ENCODE data around the gene SYNM.

Gene SYNM

DNA sequence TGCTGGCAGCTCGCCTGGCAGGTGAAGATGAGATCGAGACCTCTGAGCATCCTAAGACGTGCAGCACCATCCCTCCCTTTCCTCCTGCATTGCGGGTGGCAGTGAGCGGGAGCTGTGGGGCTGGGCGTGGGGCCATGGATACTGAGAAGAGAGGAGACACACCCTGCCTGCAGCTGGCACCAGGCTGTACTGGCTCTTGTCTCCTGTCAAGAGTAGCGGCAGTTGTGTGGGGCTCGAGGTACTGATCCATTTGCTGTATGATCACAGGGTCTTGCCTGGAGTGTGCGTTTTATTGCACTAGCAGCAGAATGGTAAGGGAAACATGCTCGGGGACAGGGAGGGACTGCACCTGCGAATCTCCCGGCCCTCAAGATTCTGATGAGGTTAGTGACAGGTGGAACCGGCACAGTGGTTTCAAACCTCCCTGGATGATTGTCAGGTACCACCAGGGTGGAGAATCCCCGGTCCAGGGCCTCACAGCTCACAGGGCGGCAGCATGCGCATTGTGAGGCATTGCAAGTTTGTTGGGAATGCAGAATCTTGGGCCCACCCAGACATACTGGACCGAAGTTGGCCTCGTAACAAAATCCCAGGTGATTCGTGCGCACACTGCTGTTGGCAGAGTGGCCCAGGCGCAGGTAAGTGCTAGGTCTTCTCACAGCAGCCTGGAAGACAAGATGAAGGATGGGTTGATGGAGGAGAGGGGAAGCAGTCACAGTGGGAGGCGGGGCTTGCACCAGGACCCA is 14.1 kb downstream of the SYNM start:
- no peak for DNase-seq
- in situ Hi-C loops (cut with MboI; ENCODE audit: low pct_unique_long_range_greater_than_20kb, low sequenced_read_pairs) = no loop called here

DNA sequence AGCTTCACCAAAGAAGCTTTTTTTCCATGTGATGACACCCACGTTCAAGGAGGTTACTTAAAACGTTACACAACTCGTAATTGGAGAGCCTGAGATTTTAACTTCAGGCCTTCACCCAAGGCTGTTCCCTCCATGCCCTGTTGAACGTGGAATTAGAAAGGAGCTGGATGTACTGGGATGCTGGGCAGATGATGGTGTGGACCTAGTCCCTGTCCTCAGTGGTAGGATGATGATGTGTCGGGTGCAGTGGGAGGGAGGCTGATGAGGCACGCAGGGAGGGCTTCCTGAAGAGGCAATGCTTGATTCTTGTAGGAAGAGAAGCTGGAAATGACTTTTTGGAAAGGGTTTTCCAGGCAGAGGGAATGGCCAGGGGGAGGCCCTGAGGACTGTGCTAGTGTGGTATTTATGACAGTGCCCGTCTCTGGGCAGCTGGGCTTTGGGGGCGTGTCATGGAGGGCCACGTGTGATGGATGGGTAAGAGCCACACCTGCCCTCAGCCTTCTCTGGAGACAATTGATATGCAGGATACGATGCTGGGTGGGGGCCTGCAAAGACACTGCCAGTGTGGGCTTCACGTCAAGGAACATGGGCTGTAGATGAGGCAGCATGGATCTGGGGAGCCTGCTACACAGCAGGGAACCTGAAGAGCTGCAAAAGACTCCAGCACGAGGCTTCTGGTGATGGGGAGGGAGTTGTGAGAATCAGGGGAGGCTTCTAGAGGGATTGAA is 15.3 kb downstream of the SYNM start:
- no peak for DNase-seq
- in situ Hi-C loops (cut with MboI; ENCODE audit: low pct_unique_long_range_greater_than_20kb, low sequenced_read_pairs) = no loop called here

DNA sequence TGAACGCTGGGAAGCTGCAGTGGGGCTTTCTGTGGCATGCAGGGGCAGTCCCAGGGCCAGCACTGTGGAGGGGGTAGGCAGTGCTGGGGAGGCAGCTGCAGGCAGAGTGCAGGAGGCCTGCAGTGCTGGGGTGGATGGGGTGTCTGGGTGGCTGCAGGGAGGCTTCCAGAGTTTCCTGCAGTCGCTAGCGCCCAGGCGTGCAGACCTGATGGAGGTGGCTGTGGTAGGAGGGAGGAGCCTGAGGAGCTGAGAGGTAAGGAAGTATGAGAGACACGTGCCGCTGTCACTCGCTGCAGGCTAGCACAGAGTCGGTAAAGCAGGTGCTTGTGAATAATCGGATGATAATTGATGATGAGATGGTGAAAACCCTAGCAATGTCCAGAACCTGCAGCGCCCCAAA is 16.3 kb downstream of the SYNM start:
- DNase-seq = no peak
- in situ Hi-C loops (cut with MboI; ENCODE audit: low pct_unique_long_range_greater_than_20kb, low sequenced_read_pairs) = no loop called here

DNA sequence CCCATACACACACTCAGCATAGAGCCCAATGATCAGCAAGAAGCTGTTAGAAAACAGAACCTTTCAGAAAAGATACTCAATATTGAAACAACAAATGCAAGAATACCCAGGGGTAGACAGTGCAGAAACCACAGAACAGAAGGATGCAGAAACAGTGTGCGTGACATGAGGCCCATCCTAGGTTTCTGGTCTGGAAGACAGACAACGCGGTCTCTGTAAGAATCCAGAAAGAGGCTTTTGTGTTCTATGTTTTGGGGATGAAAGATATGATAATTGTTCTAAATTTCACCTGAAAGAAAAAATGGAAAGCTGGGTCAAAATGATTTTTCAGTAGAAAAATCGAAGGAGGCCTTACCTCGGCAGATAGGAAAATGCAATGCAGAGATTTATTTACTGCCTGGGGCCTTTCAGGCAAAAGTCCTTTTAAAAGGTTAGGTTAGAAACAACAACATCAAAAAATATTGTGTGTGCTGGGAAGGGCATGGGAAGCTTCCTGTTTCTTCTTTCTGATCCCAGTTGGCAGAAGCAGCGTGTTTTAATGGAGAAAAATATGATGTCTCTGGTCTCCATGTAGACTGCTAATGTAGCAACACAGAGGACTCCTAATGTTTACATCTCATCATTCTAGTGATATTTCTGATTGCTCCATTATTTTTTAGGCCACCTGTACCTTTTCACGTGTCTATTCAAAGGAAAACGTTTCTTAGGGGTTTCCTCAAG is 17.0 kb downstream of the SYNM start:
- in situ Hi-C loops (cut with MboI; ENCODE audit: low pct_unique_long_range_greater_than_20kb, low sequenced_read_pairs) = no loop called here
- no peak for DNase-seq

DNA sequence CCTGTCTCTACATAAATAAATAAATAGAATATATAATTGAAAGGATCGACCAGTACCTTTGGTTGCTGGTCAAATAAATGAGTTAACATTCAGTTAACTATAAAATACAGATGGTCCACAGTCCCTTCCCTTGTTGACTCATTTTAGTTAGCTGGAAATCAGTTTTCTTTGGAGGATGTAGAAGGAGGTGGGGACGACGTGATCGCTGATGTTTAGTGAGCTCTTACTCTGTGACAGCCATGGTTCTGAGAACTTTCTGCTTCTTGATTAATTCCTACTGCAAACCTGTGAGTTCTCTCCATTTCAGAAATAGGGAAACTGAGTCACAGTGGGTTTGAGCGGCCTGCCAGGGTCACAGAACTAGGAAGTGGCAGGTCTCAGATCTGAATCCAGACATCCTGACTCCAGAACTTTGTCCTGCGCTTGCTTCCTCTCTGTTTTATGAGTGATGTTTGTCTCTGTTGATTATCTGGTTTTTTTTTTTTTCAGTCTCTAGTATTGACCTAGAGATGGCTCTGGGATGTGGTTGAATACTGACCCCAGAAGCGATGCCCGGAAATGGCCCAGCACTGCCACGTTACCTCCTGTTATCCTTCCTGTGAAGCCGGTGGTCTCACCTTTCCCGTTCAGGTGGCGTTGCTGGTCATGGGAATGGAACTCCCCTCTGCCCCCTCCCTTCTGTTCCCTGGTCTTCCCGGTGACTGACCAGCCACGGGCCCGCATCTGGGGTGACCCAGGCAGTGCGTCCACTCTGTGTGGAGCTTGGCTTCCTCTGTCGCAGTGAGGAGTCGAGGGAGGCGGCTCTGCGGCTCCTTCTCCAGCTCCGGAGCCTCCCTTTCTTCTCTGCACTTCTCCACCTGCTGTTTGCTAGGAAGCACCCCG is 18.2 kb downstream of the SYNM start:
- in situ Hi-C loops (cut with MboI; ENCODE audit: low pct_unique_long_range_greater_than_20kb, low sequenced_read_pairs) = no loop called here
- DNase-seq = no peak

DNA sequence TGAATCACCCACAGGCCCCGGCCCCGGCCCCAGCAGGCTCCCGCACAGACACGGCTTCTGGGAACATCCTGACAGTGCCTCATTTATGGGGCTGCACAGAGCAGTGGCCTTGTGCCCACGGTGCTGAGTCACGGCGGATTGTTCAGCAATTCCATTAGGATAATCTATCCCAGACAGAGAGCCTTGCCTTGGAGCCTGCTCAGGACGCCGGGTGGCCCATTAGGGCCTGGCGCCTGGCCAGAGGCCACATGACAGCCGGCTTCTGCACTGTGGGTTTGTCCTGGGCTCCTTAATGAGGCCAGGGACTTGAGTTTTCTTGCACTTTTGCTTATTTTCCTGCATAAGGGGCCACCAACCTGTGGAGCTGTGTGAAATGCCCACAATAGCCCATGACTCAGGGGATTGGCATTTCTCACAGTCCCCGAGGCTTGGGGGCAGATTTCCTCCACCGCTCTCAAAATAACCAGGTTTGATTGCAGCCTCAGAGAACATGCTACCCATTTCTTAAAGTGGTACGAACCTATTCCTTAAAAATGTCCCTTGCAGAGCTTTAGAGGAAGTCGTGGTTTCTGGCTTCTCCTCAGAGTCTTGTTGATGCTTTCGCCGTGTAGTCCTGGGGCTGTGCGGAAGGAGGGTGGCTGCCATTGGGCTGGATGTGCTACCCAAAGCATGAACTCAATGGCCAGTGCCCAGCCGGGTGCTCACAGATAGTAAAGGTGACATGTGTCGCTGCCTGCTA is 19.0 kb downstream of the SYNM start:
- DNase-seq = peak; percentile 77
- in situ Hi-C loops (cut with MboI; ENCODE audit: low pct_unique_long_range_greater_than_20kb, low sequenced_read_pairs) = no loop called here

DNA sequence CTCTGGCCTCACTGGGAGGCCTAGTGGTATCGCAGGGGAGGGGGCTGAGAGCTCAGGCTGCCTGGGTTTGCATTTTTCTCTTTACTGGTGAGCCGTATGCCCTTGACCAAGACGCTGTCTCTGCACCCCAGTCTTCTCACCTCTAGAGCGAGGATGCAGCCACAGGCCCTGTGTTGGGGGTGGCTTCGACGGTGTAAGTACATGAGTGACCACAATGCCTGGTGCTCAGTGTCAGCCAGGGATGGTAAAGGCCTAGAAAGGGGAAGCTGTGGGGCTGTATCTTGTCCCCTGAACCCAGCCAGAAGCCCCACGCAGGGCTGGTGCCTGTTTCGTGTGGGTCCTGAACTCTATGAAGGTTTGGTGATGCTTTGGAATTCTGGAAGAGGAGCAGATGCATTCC is 19.8 kb downstream of the SYNM start:
- in situ Hi-C loops (cut with MboI; ENCODE audit: low pct_unique_long_range_greater_than_20kb, low sequenced_read_pairs) = no loop called here
- no peak for DNase-seq

DNA sequence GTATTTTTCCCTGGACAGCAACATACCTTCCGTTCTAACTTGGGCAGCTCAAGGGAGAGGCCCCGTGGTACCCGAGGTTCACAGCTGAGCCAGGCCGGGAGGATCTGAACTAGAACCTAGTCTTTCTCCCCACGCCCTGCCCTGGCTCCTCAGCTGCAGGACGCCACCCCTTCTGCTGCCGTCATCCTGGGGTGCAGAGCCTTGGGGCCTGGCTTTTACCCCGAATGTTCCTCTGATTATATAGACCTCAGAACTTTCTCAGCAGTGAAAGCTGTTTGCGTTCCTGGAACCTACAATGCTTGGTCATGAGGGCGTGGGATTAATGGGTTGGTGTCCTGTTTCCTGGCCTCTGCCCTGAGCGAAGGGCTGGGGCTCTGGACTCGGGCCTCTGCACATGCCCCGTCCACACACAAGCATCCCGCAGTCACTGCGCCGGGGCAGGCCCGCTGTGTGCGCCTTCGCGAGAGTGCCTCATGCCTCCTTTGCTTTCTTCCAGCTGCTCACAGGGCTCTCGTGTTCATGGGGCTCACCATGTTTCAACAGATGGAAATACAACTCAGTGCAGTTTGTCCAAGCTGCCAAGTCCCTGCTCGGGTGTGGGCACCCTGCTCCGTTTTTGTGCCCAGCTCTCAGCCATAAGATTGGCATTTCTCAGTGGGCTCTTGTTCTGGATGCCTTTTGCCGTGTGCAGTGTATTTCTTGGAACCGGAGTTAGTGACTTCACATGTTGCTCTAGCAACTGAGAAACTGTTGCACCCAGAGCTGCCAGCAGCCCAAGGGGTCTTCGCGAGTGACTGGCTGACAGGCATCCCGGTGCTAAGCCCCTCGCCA is 20.4 kb downstream of the SYNM start:
- no peak for DNase-seq
- in situ Hi-C loops (cut with MboI; ENCODE audit: low pct_unique_long_range_greater_than_20kb, low sequenced_read_pairs) = no loop called here

DNA sequence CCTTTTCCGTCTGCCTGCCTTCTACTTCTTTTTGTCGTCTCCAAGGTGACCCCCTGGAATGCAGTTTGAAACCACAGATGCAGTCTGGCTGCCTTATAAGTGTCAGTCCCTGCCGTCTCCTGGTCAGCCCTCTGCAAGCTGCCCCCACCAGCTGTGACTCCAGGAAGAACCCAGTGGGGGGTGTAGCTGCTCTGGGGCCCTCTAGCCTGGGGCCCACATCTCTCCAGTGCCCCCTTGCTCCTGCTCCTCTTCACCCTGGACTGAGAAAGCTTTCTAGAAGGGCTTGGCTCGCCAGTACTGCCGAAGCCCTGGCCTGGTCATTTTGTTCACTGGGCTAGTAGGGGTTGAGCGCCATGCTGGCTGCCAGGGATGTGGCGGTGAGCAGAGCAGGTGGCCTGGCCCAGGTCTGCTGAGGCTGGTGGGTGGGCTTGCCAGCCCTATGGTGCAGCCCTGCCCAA is 21.3 kb downstream of the SYNM start:
- in situ Hi-C loops (cut with MboI; ENCODE audit: low pct_unique_long_range_greater_than_20kb, low sequenced_read_pairs) = no loop called here
- DNase-seq = no peak

DNA sequence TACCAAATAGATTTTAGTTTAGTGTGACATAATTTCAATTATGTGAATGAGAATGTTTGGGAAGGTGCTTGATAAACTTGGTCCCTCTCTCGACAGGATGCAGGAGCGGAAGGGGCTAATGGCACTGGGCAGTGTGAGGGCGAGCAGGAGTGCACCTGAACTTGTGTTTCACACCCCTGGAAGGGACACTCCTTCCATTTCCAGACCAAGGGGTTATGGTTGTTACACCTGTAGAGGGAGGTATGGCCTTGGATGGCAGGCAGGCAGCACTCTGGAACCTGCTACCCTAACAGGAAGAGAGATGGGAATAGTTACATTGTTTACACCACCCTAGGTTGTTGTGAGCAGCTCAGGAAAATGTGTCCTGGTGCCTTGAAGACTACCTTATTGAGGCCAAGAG is 22.1 kb downstream of the SYNM start:
- DNase-seq = no peak
- in situ Hi-C loops (cut with MboI; ENCODE audit: low pct_unique_long_range_greater_than_20kb, low sequenced_read_pairs) = no loop called here

DNA sequence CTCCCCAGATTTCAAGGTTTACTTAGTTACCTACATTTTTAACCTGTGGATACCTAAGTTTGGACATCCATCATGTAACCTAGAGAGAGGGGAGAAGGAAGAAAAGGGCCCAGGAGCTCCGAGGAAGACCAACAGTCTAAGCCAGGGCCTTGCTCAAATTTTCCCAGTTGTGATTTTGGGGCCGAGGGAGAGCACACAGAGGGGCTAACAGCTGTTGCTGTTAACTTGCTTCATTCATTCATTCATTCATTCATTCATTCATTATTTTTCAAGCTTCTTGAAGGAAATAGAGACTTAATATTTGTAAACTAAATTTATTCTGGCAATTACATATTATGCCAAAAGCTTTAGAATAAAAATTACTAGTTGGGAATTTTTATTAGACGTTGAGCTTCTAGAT is 22.9 kb downstream of the SYNM start:
- DNase-seq = no peak
- in situ Hi-C loops (cut with MboI; ENCODE audit: low pct_unique_long_range_greater_than_20kb, low sequenced_read_pairs) = no loop called here

DNA sequence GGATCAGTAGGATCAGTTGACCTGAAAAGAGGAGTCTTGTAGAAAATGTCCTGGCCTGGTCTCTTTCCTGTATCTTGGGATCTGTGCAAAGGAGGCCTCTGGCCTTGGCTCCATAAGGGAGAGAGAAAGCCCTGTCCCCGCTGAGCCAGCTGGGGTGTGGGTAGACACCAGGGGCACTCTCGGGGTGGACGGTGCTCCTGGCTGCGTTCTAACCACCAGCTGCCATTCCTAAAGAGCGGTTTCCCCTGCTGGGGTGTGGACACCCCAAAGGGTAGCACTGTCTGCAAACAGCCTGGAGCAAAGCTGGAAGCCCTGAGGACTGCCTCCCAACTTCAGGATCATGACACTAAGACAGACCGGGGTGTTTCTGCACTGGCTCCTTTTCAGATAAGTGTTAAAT is 23.5 kb downstream of the SYNM start:
- DNase-seq = no peak
- in situ Hi-C loops (cut with MboI; ENCODE audit: low pct_unique_long_range_greater_than_20kb, low sequenced_read_pairs) = no loop called here

DNA sequence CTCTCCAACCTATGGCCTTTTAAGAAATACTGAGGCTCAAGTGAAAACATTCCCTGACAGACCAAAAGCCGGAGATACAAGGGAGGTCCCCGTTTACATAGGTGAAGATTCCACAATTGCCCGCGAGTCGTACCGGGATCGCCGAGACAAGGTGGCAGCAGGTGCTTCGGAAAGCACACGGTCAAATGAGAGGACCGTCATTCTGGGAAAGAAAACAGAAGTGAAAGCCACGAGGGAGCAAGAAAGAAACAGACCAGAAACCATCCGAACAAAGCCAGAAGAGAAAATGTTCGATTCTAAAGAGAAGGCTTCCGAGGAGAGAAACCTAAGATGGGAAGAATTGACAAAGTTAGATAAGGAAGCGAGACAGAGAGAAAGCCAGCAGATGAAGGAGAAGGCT is 24.8 kb downstream of the SYNM start:
- in situ Hi-C loops (cut with MboI; ENCODE audit: low pct_unique_long_range_greater_than_20kb, low sequenced_read_pairs) = no loop called here
- no peak for DNase-seq

DNA sequence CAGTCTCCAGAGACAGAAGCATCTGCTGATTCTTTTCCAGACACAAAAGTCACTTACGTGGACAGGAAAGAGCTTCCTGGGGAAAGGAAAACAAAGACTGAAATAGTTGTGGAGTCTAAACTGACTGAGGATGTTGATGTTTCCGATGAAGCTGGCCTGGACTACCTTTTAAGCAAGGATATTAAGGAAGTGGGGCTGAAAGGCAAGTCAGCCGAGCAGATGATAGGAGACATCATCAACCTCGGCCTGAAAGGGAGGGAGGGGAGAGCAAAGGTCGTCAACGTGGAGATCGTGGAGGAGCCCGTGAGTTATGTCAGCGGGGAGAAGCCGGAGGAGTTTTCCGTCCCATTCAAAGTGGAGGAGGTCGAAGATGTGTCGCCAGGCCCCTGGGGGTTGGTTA is 25.4 kb downstream of the SYNM start:
- in situ Hi-C loops (cut with MboI; ENCODE audit: low pct_unique_long_range_greater_than_20kb, low sequenced_read_pairs) = no loop called here

DNA sequence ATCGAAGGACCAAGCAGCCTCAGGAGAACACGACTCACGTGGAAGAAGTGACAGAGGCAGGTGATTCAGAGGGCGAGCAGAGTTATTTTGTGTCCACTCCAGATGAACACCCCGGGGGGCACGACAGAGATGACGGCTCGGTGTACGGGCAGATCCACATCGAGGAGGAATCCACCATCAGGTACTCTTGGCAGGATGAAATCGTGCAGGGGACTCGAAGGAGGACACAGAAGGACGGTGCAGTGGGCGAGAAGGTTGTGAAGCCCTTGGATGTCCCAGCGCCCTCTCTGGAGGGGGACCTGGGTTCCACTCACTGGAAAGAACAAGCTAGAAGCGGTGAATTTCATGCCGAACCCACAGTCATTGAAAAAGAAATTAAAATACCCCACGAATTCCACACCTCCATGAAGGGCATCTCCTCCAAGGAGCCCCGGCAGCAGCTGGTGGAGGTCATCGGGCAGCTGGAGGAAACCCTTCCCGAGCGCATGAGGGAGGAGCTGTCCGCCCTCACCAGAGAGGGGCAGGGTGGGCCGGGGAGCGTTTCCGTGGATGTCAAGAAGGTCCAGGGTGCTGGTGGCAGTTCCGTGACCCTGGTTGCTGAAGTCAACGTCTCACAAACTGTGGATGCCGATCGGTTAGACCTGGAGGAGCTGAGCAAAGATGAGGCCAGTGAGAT is 26.0 kb downstream of the SYNM start:
- in situ Hi-C loops (cut with MboI; ENCODE audit: low pct_unique_long_range_greater_than_20kb, low sequenced_read_pairs) = no loop called here
- DNase-seq = no peak

More for the DNA sequence above, 25.4 kb downstream of the SYNM start:
- DNase-seq = no peak

DNA sequence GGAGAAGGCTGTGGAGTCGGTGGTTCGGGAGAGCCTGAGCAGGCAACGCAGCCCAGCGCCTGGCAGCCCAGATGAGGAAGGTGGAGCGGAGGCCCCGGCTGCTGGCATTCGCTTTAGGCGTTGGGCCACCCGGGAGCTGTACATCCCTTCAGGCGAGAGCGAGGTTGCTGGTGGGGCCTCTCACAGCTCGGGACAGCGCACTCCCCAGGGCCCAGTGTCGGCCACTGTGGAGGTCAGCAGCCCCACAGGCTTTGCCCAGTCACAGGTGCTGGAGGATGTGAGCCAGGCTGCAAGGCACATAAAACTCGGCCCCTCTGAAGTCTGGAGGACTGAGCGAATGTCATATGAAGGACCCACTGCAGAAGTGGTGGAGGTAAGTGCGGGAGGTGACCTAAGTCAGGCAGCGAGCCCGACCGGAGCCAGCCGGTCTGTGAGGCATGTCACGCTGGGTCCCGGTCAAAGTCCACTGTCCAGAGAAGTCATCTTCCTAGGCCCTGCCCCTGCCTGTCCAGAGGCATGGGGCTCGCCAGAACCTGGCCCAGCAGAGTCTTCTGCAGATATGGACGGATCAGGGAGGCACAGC is 26.7 kb downstream of the SYNM start:
- in situ Hi-C loops (cut with MboI; ENCODE audit: low pct_unique_long_range_greater_than_20kb, low sequenced_read_pairs) = no loop called here
- no peak for DNase-seq

DNA sequence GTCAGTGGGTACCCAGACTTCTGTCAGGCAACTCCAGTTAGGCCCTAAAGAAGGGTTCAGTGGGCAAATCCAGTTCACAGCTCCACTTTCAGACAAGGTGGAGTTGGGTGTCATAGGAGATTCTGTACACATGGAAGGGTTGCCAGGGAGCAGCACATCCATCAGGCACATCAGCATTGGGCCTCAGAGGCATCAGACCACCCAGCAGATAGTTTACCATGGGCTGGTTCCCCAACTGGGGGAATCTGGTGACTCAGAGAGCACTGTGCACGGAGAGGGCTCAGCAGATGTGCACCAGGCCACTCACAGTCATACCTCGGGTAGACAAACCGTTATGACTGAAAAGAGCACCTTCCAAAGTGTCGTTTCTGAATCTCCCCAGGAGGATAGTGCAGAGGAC is 27.2 kb downstream of the SYNM start:
- DNase-seq = no peak

More for the DNA sequence above, 27.2 kb downstream of the SYNM start:
- in situ Hi-C loops (cut with MboI; ENCODE audit: low pct_unique_long_range_greater_than_20kb, low sequenced_read_pairs) = no loop called here
